ENCODE data around the gene MAP3K15.

Gene MAP3K15

GRCh38 chrX:19388741-19389140 lies 126.6 kb downstream of the MAP3K15 start:
- no peak for DNase-seq

GRCh38 chrX:19388064-19388679 lies 127.1 kb downstream of the MAP3K15 start:
- DNase-seq, result no peak

- DNase-seq, result no peak
Measured at GRCh38 chrX:19386679-19387078, 128.6 kb downstream of the MAP3K15 start.

GRCh38 chrX:19382555-19383145 lies 132.7 kb downstream of the MAP3K15 start:
- DNase-seq, result peak; percentile 45 to 50

GRCh38 chrX:19381326-19381725 lies 134.0 kb downstream of the MAP3K15 start:
- no peak for DNase-seq

- DNase-seq, result no peak
Measured at GRCh38 chrX:19377799-19378198, 137.5 kb downstream of the MAP3K15 start.

- no peak for DNase-seq
Measured at GRCh38 chrX:19375546-19375945, 139.8 kb downstream of the MAP3K15 start.

GRCh38 chrX:19373351-19373891 lies 141.9 kb downstream of the MAP3K15 start:
- no peak for DNase-seq

- DNase-seq, result no peak
Measured at GRCh38 chrX:19372547-19373331, 142.6 kb downstream of the MAP3K15 start.

- DNase-seq, result peak; percentile 52 to 57
Measured at GRCh38 chrX:19372170-19372546, 143.2 kb downstream of the MAP3K15 start.

- no peak for DNase-seq
Measured at GRCh38 chrX:19370061-19370460, 145.2 kb downstream of the MAP3K15 start.

GRCh38 chrX:19368576-19368975 lies 146.7 kb downstream of the MAP3K15 start:
- DNase-seq, result no peak

- no peak for DNase-seq
Measured at GRCh38 chrX:19361701-19362100, 153.6 kb downstream of the MAP3K15 start.

- no peak for DNase-seq
Measured at GRCh38 chrX:19360903-19361302, 154.4 kb downstream of the MAP3K15 start.

- DNase-seq, result no peak
Measured at GRCh38 chrX:19358521-19358920, 156.8 kb downstream of the MAP3K15 start.

GRCh38 chrX:19354625-19355024 lies 160.7 kb downstream of the MAP3K15 start:
- no peak for DNase-seq

- DNase-seq, result no peak
Measured at GRCh38 chrX:19350941-19351384, 164.3 kb downstream of the MAP3K15 start.

GRCh38 chrX:19349264-19349663 lies 166.0 kb downstream of the MAP3K15 start:
- no peak for DNase-seq

- no peak for DNase-seq
Measured at GRCh38 chrX:19347916-19348315, 167.4 kb downstream of the MAP3K15 start.

GRCh38 chrX:19344661-19345060 lies 170.6 kb downstream of the MAP3K15 start:
- DNase-seq, result no peak

GRCh38 chrX:19343535-19344408 lies 171.5 kb downstream of the MAP3K15 start, which contains the start of gene PDHA1:
Gene PDHA1 (plus strand): TSS chrX:19343927. CDS start chrX:19344038, 111 bp downstream.
- DNase-seq, result peak; percentile 75 to 78

- no peak for DNase-seq
Measured at GRCh38 chrX:19343085-19343534, 172.2 kb downstream of the MAP3K15 start.

Measured in stimulated activated CD4-positive, alpha-beta T cell treated with anti-CD3 and anti-CD28 coated beads, Interleukin-2, amount 100 ng/mL, for 48 hours (primary cell).